ENCODE results near the gene LRRC46. TPM values are rescaled to one million over a fixed set of nuclear protein-coding genes. Genes with fewer than 3 reads are reported as not detected.

The LRRC46 gene
- total RNA-seq, 1 donor from 2014 or later: 0.70 TPM

- H3K27me3 Mint-ChIP-seq (ENCODE audit: insufficient read depth): peaks cover 5% of the 10 kb centered on the region
- H3K4me1 Mint-ChIP-seq (ENCODE audit: low read depth): peaks cover 6% of the 10 kb centered on the region
- intact Hi-C loops (cut with micrococcal nuclease): no loop called here
- no peak overlapping the region for H3K27ac Mint-ChIP-seq
- H3K9me3 Mint-ChIP-seq: no peaks in the 10 kb centered on the region
- no peak for DNase-seq (ENCODE audit: low spot score)
- H3K4me3 Mint-ChIP-seq: no peak overlapping the region
- peaks cover 10% of the 10 kb centered on the region for H3K36me3 Mint-ChIP-seq (ENCODE audit: low read depth)
These were observed 28.3 kb upstream of the LRRC46 start for GRCh38 chr17:47803201-47803600.

- Mint-ChIP-seq H3K9me3 (no peaks in the 10 kb centered on the region), H3K4me1 (ENCODE audit: low read depth) (peaks cover 6% of the 10 kb centered on the region), H3K27ac (no peak overlapping the region), H3K36me3 (ENCODE audit: low read depth) (peaks cover 14% of the 10 kb centered on the region), H3K4me3 (no peak overlapping the region), H3K27me3 (ENCODE audit: insufficient read depth) (peaks cover 3% of the 10 kb centered on the region)
- DNase-seq (ENCODE audit: low spot score): no peak
- intact Hi-C loops (cut with micrococcal nuclease): no loop called here
These were observed 27.7 kb upstream of the LRRC46 start for GRCh38 chr17:47803751-47804150.

DNA sequence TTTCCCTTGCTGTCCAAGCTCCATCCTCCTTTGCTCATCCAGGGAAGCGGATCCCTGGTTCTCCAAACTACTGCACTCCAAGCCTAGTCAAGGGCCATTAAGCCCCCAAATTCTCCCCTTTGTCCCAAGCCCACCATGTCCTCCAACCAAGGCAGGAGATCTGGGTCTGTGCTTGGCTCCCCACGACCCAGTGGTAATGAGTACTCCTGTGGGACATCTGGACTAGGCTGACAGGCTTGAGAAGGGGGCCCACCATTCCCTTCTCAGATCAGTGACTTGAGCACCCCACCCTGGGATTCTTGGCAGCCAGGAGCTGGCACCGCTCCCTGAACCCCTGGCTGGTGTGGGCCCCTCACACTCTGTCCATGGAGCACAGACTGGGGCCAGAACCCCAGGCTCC is 27.0 kb upstream of the LRRC46 start:
- no peak overlapping the region for H3K4me3 Mint-ChIP-seq
- no peak overlapping the region for H3K27ac Mint-ChIP-seq
- no peaks in the 10 kb centered on the region for H3K9me3 Mint-ChIP-seq
- H3K4me1 Mint-ChIP-seq (ENCODE audit: low read depth): peaks cover 6% of the 10 kb centered on the region
- intact Hi-C loops (cut with micrococcal nuclease): no loop called here
- peaks cover 3% of the 10 kb centered on the region for H3K27me3 Mint-ChIP-seq (ENCODE audit: insufficient read depth)
- peaks cover 14% of the 10 kb centered on the region for H3K36me3 Mint-ChIP-seq (ENCODE audit: low read depth)
- no peak for DNase-seq (ENCODE audit: low spot score)

GRCh38 chr17:47806026-47806912 is 25.2 kb upstream of the LRRC46 start:
- peaks cover 18% of the 10 kb centered on the region for H3K36me3 Mint-ChIP-seq (ENCODE audit: low read depth)
- no peak overlapping the region for H3K27ac Mint-ChIP-seq
- H3K9me3 Mint-ChIP-seq: no peaks in the 10 kb centered on the region
- H3K4me1 Mint-ChIP-seq (ENCODE audit: low read depth): peaks cover 20% of the 10 kb centered on the region
- DNase-seq (ENCODE audit: low spot score): no peak
- no peak overlapping the region for H3K4me3 Mint-ChIP-seq
- H3K27me3 Mint-ChIP-seq (ENCODE audit: insufficient read depth): peaks cover 2% of the 10 kb centered on the region
- intact Hi-C loops (cut with micrococcal nuclease): no loop called here

GRCh38 chr17:47806913-47807255 is 24.6 kb upstream of the LRRC46 start:
- intact Hi-C loops (cut with micrococcal nuclease): no loop called here
- peaks cover 19% of the 10 kb centered on the region for H3K36me3 Mint-ChIP-seq (ENCODE audit: low read depth)
- no peak for DNase-seq (ENCODE audit: low spot score)
- no peaks in the 10 kb centered on the region for H3K9me3 Mint-ChIP-seq
- H3K27ac Mint-ChIP-seq: no peak overlapping the region
- peaks cover 22% of the 10 kb centered on the region for H3K4me1 Mint-ChIP-seq (ENCODE audit: low read depth)
- H3K27me3 Mint-ChIP-seq (ENCODE audit: insufficient read depth): peaks cover 2% of the 10 kb centered on the region
- no peak overlapping the region for H3K4me3 Mint-ChIP-seq

- H3K4me3 Mint-ChIP-seq: no peak overlapping the region
- H3K9me3 Mint-ChIP-seq: no peaks in the 10 kb centered on the region
- peaks cover 20% of the 10 kb centered on the region for H3K4me1 Mint-ChIP-seq (ENCODE audit: low read depth)
- no peak for DNase-seq (ENCODE audit: low spot score)
- no peak overlapping the region for H3K27ac Mint-ChIP-seq
- peaks cover 1% of the 10 kb centered on the region for H3K27me3 Mint-ChIP-seq (ENCODE audit: insufficient read depth)
- intact Hi-C loops (cut with micrococcal nuclease): no loop called here
- H3K36me3 Mint-ChIP-seq (ENCODE audit: low read depth): peaks cover 22% of the 10 kb centered on the region
These were observed 24.0 kb upstream of the LRRC46 start for GRCh38 chr17:47807421-47807820.

DNA sequence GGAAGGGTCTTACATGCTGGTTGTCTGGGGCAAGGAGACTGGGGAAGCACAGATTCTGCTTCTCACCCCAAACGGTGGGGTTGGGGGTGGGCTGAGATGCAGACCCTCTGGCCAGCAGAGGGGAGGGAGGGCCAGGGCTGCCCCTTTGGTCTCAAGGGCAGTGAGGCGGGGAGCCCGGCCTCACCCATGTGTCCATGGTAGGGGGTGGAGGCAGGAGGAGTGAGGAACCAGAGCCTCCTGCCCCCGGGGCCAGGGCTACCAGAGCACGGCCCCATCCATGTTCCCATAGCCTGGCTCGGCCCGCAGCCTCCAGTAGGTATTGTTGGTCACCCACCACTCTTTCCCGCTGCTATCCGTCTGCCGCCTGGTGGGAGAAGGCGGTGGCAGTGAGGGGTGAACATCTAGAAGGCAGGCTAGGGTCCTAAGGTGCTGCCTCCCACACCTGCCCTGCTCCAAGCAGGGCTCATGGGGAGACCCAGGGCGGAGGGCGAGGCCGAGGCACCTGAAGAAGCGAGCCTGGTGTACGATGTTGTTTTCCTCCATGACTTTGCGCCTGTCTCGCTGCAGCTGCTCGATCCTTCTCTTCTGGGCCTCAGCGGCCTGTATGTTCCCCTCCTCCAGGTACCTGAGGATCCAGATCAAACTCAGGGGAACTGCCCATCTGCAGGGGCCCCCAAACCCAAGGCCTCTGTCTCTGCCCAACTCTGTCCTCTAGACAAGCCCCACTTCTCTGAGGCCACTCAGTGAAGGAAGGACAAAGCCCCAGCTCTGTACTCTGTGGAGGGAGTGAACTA is 23.2 kb upstream of the LRRC46 start:
- Mint-ChIP-seq H3K27me3 (ENCODE audit: insufficient read depth) (no peaks in the 10 kb centered on the region), H3K9me3 (no peaks in the 10 kb centered on the region), H3K36me3 (ENCODE audit: low read depth) (peaks cover 26% of the 10 kb centered on the region), H3K4me3 (no peak overlapping the region), H3K4me1 (ENCODE audit: low read depth) (peaks cover 17% of the 10 kb centered on the region), H3K27ac (no peak overlapping the region)
- no peak for DNase-seq (ENCODE audit: low spot score)
- intact Hi-C loops (cut with micrococcal nuclease): no loop called here

GRCh38 chr17:47808830-47809480 is 22.5 kb upstream of the LRRC46 start:
- no peak for DNase-seq (ENCODE audit: low spot score)
- Mint-ChIP-seq H3K27ac (no peak overlapping the region), H3K4me1 (ENCODE audit: low read depth) (peaks cover 17% of the 10 kb centered on the region), H3K4me3 (no peak overlapping the region), H3K36me3 (ENCODE audit: low read depth) (peaks cover 26% of the 10 kb centered on the region), H3K27me3 (ENCODE audit: insufficient read depth) (no peaks in the 10 kb centered on the region), H3K9me3 (no peaks in the 10 kb centered on the region)
- intact Hi-C loops (cut with micrococcal nuclease): no loop called here

DNA sequence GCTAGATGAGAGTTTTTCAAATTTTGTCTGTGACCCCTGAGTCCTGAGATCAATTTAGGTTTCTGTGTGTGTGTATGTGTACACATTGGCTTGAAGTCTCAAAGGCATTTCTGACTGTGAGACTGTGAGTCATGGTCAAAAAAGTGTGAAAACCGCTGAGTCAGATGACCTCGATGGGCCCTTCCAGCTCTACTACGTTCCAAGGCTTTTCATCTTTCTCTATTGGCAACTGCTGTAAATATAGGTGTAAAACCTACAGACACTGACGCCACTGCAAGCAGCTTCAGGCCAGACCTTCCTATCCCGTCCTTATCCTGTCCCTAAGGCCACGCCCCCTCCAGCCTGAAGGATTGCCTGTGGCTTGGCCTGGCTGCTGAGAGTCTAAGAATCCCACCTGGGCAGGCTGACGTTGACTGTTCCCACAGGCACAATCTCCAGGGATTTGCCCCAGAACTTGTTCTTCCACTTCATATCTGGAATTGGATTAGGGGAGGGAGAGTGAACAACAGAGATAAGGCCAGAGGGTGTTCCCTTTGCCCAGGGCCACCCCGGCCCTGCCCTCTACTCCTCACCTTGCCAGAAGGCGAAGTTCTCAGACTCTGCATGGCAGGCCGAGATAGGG is 21.2 kb upstream of the LRRC46 start:
- Mint-ChIP-seq H3K4me1 (ENCODE audit: low read depth) (peaks cover 17% of the 10 kb centered on the region), H3K36me3 (ENCODE audit: low read depth) (peaks cover 29% of the 10 kb centered on the region), H3K27ac (peak overlapping the region; percentile 62)

GRCh38 chr17:47810901-47811635 is 20.4 kb upstream of the LRRC46 start:
- Mint-ChIP-seq H3K9me3 (no peaks in the 10 kb centered on the region), H3K27ac (peak overlapping the region; percentile 1), H3K4me1 (ENCODE audit: low read depth) (peaks cover 17% of the 10 kb centered on the region), H3K27me3 (ENCODE audit: insufficient read depth) (no peaks in the 10 kb centered on the region), H3K36me3 (ENCODE audit: low read depth) (peaks cover 29% of the 10 kb centered on the region), H3K4me3 (no peak overlapping the region)
- no peak for DNase-seq (ENCODE audit: low spot score)
- intact Hi-C loops (cut with micrococcal nuclease): no loop called here

More for the DNA sequence above, 21.2 kb upstream of the LRRC46 start:
- H3K9me3 Mint-ChIP-seq: no peaks in the 10 kb centered on the region
- intact Hi-C loops (cut with micrococcal nuclease): no loop called here
- no peak for DNase-seq (ENCODE audit: low spot score)
- H3K4me3 Mint-ChIP-seq: no peak overlapping the region
- no peaks in the 10 kb centered on the region for H3K27me3 Mint-ChIP-seq (ENCODE audit: insufficient read depth)

GRCh38 chr17:47811709-47812108 is 19.8 kb upstream of the LRRC46 start:
- no peak for DNase-seq (ENCODE audit: low spot score)
- Mint-ChIP-seq H3K36me3 (ENCODE audit: low read depth) (peaks cover 32% of the 10 kb centered on the region), H3K27ac (peak overlapping the region; percentile 1), H3K9me3 (no peaks in the 10 kb centered on the region), H3K4me1 (ENCODE audit: low read depth) (peaks cover 17% of the 10 kb centered on the region), H3K4me3 (no peak overlapping the region), H3K27me3 (ENCODE audit: insufficient read depth) (no peaks in the 10 kb centered on the region)
- intact Hi-C loops (cut with micrococcal nuclease): no loop called here

All from activated T-helper 1 cell treated with anti-CD3 and anti-CD28 coated beads, Interleukin-12 subunit alpha, Interleukin-12 subunit beta, Interleukin-2, Interleukin-4 antibody, amounts not matched to agents 30 ng/mL and 10 ng/mL and 1 ng/mL, durations not matched to agents 14 hours and 24 hours and 36 hours (primary cell).